ENCODE results near the gene MYO16.
"Not testable (repeated sequence)": the region's sequence is repeated elsewhere in the genome, so short reads cannot be mapped to it uniquely, and the experiment has no call there.

MYO16 gene

DNA sequence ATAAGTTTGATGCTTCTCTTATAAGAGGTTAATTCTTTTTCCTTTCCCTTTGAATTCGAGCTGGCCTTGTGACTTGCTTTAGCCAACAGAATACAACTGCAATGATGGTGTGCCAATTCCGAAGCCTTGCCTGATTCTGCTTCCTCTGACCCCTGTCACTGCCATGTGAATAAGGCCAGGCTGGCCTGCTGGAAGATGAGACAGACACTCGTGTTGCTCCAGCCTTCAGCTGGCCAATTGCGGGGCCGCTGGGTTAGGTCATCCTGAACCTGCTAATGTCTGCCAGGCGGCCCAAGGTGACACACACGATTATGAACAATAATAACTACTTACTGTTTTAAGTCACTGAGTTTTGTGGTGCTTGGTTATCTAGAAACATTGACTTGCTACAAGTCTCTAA lies 352.0 kb downstream of the MYO16 start:
- no peak for DNase-seq (ENCODE audit: low read depth)

DNA sequence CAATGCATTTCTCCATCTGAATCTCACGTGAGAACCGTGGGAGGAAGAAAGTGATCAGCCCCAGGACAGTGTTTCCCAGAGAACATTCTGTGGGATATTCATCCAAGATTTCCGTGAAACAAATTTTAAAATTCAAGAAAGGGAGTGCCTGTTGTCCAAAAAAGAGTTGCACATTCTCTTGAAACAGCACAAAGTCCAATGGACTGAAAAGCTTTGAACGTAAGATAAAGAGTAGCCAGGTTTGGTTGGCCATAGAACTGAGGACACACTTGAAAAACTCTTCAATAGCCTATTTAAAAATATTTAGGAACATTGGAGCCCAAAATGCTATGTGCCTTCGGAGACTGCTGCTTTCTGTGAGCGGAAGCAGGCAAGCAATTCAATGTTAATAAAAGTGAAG lies 353.9 kb downstream of the MYO16 start:
- no peak for DNase-seq (ENCODE audit: low read depth)

DNA sequence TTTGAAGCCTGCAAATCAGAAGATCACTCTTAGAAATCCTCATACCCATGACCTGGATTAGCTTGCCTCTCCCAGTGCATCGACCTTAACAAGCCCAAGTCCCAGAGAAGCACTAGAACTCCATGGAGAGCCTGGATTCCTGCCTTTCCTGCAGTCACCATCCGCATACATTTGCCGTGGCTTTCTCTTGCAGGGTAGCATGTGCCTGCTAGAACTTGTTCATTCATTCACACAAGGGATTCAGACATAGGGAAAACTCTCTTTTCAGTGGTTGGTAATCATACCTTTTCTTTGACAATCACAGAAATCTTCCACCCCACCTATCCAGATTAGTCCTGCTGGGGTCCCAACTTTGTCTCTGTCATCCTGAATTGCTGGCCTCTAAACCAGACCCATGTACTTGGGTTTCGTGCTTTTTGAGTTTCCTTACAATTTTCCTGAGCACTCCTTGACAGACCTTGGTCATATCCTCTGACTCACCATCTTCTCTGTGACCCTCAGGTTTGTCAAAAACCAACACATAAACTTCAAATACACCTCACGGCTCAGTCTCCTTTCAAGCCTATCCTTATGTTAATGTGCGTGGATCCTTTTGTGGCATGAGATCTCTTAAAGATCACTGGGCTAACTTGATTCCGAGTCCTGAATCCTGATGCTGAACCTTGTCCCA lies 355.0 kb downstream of the MYO16 start:
- DNase-seq (ENCODE audit: low read depth): no peak

DNA sequence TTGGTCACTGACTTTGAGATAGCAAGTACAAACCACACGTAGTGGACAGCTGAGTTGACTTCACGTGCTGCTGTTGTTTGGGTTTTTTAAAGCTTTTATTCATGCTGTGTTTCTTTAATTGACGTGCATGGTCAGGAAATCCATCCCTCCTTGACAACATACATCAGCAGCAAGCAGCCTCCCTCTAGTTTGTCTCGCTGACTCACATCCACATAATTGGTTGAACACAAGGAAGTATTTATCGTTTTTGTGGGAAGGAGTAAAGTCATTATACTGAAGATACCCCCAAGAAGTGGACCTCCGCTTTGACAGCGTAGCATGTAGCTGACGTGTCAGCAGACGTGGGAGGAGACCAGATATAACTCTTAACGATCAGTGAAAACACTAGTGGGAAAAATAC lies 355.8 kb downstream of the MYO16 start:
- no peak for DNase-seq (ENCODE audit: low read depth)

DNA sequence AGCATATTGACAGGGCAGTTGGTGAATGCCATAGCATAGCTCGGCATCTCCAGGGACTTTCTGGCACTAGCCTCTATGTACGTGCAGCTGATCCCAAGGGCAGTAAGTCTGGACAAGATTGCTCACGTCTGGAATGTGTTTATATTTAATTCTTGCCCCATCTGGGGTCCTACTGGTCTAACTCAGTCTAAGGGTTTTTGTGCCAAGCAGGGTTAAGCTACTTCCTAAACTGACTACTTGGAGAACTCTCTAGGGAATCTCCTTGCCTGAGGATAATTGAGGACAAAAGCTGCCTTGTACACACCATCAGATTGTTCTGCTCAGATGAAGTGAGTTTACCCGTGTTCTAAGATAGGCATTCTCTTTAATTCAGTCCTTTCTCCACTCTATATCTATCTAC lies 358.1 kb downstream of the MYO16 start:
- peak; percentile 91 for DNase-seq (ENCODE audit: low read depth)

DNA sequence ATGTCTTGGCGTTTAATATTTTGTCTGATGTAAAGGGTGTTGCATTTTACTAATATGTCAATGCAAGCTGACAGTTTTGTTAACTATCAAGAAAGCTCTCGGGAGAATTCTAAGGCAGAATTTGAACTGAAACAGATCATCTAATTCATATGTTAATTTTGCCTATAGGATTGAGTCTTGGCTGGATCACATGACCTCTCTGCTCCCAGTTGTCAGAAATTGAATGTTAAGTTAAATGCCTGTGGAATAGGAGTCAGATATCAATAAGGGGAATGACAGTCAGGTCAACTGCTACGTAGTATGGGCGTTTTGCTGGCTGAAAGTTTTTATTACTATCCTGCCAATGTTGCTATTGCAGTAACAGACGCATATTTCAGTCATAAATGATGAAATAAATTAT lies 358.5 kb downstream of the MYO16 start:
- no peak for DNase-seq (ENCODE audit: low read depth)

DNA sequence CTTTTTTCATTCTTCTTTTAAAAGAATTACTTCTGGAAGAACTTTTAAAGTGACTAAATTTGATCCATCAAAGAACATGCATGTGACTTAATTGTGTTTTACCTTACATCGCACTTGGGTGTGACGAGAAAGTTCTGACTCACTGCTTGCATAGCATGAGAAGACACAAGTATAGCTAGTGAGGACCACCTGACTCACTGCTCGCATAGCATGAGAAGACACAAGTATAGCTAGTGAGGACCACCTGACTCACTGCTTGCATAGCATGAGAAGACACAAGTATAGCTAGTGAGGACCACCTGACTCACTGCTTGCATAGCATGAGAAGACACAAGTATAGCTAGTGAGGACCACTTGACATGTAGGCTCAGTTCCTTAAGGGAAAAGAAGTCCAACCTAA lies 362.0 kb downstream of the MYO16 start:
- not testable (repeated sequence) for DNase-seq (ENCODE audit: low read depth)

DNA sequence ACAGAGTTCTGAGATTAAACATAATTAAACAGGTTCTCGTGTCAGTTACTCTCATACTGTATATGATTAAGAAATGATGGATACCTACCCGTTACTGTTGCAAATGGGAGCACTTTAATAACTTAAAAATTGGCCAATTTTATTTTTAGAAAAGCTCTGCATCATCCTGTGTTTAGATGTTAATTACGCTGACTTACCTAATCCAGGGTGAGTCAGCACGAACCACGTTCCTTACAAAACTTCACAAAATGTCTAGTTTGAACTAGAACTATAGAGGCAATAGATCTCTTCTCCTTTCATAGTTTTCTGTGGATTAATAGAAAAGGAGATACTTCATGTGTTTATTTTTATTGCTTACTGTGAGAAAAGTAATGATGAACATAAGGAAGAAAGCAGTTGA lies 363.9 kb downstream of the MYO16 start:
- peak; percentile 38 for DNase-seq (ENCODE audit: low read depth)

DNA sequence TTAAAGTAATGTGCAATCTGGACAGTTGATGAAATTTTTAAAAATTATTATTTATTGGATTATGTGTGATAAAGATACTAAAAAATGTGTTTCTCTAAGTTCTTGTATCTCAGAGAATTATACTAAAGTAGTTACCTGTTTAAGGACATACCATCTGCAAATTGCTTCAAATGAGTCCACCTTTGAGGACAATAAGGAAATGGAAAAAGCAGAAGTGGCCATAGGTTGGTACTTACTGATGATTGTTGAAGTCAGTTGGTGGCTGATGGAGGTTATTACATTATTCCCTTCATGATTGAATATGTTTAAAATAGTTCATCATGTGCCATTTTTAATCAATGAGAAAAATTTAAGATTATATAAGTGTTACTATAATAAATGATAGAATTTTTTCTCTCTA lies 367.0 kb downstream of the MYO16 start:
- no peak for DNase-seq (ENCODE audit: low read depth)

DNA sequence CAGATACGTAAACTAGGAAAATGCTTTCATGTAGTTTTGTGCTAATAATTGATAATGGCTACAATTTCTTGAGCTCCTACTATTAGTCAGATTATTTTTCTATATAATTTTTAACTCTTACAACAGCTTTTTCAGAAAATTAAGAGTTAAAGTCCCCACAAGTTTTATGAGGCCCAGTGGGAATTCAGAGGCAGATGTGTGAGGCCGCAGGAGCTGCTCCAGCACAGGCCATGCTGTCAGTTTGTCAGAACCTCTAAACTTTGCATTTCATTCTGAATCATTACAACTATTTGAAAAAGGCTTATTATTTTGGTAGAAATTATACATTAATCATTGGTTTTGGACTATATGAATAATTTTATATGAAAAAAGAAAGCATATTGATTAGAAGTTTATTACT lies 370.8 kb downstream of the MYO16 start:
- no peak for DNase-seq (ENCODE audit: low read depth)

DNA sequence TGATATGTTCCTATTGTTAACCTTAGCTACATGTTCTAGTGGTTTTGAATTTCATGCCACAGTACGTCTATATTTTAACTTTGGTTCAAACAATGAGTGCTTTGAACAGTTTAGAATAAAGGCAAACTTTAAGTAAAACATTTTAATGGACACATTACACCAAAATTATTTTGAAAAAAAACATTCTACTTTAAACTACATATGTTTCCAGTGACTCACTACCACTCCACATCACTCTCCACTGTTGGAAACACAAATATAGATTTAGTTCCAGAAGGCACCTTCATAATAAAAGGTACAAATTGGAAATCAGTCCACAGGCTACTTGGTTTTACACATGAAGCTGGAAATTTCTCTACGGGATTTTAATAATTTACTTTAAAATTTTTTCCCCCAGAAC lies 373.5 kb downstream of the MYO16 start:
- no peak for DNase-seq (ENCODE audit: low read depth)

DNA sequence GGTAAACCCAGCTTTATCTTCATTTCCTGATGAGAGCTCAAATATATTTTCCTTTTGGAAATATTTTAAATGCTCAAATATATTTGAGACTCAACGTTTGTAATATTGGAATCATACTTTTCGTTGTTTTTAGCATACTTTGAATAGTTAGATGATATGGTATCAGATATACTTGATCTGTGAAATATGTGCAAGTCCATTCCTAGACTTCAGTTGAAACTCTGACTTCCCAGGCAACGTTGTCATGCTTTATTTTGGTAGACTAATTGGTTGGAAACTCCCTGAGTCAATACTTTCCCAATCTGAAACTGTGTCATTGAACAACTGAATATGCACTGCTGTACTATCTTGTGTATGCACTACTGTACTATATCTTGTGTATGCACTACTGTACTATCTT lies 378.5 kb downstream of the MYO16 start:
- no peak for DNase-seq (ENCODE audit: low read depth)

DNA sequence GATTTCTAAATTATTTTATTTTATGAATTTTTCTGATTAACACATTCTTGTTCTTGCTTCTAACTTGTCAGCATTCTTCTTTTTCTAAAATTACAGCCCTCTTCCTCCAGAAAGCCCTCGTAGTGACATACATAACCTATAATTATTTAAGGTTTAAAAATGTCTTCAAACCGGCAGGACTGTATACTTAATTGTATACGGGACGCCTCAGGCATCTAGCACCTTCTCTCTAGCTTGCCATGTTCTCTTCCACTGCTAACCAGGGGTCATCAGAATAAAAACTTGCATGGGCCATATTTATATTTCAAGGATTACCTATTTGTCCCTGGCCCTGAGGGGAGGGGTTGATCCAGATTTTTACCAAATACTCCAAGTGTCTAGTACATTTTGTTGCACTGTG lies 380.3 kb downstream of the MYO16 start:
- DNase-seq (ENCODE audit: low read depth): no peak

DNA sequence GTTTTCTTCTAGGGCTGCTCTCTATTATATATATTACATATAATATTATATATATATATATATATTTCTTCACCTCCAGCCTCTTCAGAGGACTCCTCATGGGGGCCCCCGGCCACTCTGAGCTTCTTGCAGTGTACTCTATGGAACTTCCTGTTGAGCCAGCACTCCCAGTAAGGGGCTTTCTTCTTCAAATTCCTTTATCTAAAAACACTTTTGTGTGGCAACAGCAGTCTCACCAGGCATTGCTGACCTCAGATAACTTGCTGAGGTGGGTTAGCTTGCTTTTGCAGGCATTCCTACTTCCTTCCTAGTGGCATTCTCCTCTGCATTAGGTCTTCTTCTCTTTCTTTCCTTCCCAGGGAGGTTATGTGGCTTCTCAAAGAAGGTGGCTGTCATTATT lies 381.5 kb downstream of the MYO16 start:
- DNase-seq (ENCODE audit: low read depth): no peak

DNA sequence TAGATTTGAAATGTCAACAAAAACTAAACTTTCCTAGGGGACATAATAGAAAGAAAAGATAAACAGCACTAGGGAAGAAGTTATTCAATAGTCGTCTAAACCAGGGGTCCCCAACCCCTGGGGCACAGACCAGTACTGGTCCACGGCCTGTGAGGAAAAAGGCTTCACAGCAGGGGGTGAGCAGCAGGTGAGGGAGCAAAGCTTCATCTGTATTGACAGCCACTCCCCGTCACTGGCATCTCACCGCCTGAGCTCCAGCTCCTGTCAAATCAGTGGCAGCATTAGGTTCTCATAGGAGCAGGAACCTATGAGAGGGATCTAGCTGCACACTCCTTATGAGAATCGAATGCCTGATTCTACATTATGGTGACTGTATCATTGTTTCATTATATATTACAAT lies 382.7 kb downstream of the MYO16 start:
- DNase-seq (ENCODE audit: low read depth): no peak

DNA sequence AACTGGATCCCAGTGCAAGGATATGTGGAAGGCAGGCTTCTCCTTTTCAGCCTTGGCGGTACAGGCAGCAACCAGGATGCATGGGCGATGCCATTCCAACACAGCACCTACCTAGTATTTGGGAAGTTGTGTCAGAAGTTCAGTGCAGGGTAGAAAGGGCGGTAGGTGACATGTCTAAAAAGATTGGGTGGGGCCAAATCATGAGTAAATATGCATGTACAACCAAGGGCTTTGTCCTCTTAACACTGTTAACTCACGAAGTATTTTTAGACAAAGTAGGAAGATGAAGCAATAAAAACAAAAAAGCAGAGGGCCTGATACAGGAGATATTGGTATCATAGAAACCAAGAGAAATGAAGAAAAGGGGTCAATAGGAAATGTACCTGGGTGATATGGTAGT lies 392.1 kb downstream of the MYO16 start:
- no peak for DNase-seq (ENCODE audit: low read depth)

DNA sequence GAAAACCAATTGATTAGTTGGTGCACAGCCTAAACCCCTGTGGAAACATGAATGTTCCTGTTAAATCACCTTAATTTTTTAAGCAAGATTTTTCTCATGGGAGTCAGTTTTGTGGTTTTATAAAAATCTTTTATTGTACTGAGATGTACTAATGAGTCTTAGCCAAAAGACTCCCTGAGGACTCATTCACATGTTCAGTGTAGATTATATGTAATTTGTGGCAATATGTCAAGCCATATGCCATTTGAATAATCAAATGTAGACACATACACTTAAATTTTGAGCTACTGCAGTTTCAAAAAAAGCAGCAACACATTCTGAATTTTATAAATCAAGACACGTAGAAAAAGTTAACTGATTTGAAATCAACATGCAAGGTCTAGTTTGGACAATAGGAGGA lies 395.2 kb downstream of the MYO16 start:
- no peak for DNase-seq (ENCODE audit: low read depth)

DNA sequence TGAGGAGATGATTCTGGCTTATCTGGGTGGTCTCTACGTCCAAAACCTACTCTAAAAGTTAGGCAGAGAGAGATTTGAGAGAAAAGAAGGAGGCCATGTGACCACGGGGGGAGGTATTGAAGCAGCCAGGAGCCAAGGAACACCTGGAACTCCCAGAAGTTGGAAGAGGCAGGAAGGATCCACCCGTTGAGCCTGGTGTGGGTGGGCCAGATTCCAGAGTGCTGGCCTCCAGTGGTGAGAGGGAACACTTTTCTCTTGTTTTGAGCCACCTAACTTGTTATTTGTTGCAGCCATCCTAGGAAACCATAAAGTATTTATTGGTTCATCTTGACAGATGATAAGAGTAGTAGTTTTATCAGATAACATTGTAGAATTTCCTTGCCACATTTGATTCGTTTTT lies 396.9 kb downstream of the MYO16 start:
- no peak for DNase-seq (ENCODE audit: low read depth)

DNA sequence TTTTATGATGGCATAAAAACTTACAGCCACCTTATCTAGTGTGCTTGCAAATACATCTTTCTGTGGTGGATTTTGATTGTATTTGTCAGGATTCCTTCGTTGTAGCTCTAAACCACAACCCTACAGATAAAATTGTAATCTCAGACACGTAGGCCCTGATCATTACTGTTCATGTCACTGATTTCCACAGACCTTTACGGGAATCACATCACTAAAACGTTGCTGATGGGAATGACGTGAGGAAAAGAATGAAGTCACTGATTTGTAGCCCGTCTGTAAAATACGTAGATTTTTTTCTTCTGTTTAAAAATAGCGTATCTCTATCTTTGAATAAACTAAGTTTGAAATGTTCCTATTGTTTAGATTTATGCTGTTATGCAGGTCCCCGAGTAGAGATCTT lies 399.2 kb downstream of the MYO16 start:
- no peak for DNase-seq (ENCODE audit: low read depth)

DNA sequence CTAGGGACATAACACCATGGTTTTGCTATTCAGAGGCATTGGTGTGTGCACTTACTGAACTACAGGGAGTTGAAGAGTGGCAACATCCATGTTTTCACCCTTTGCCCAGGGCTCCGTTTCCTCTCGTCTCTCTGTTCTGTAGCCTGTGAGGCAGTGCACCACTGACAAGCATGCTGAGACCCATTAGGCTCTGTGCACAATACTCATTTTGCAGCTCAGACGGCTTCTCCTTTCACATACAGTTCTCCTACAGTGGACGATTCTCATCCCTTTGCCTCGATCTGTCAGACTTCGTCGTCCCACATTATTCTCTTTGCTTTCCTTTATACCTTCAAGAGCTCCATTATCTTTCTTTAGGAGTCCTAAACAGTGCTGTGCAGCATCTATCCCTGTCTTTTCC lies 403.7 kb downstream of the MYO16 start:
- no peak for DNase-seq (ENCODE audit: low read depth)

DNA sequence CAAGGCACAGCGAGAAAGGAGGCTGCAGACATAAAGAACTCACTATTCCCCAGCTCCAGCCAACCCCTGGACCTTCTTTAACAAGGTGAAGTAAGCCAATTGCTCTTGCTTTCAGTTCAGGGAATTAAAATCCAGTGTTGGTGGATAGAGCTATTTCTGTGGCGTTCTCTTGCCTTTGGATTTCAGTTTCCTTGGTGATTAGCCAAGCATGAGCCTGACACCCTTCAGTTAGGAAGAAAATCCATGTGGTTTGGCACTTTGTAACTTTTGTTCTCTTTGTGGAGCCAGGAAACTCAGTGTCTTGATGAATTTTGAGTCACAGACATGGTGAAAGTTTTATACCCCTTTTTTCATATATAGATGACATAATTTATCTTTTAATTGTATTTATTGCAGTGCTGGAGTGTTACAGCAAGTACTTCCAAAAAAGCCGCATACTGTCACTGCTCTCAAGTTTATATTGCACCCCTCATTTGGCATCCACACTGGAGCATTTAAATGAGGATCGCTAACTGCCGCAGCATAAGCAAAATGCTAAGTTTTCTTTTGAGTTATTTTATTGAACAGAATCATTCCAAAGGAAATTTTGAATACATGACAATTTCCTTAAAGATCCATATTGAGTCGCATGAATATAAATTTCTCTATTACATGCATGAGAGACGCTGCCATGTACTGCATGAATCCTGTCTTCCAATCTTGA lies 406.8 kb downstream of the MYO16 start:
- DNase-seq (ENCODE audit: low read depth): no peak

DNA sequence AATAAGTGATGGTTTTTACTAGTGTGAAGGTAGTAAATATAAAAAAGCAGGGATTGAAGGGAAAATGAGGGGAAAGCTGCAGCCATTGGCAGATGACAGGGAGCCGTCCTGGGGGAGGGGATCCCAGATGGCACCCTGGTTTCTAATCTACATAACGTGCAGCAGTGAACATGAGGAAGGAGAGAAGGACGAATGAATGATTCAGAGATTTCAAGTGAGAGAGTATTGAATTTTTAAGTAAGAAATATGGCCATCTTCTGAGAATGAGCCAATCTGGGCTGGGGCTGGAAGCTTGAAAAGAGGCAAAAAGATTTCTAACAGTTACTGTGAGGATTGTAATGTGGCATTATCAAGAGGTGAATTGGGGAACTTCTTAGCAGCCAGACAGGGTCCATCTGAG lies 414.2 kb downstream of the MYO16 start:
- DNase-seq (ENCODE audit: low read depth): no peak

DNA sequence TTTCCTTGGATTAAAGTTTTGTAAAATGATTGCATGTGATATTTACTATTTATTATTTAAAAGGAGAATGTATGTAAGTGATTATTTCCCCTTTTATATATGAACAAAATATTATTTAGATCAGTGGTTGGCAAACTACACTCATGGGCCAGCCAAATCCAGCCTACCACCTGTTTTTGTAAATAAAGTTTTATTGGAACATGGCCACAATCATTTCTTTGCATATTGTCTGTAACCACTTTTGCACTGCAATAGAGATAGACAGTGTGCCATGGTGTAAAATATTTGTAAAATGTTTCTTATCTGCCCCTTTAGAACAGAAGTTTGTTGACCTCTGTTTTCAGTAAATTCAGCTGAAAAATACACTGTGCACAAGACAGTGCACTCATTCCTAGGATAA lies 426.4 kb downstream of the MYO16 start:
- no peak for DNase-seq (ENCODE audit: low read depth)

DNA sequence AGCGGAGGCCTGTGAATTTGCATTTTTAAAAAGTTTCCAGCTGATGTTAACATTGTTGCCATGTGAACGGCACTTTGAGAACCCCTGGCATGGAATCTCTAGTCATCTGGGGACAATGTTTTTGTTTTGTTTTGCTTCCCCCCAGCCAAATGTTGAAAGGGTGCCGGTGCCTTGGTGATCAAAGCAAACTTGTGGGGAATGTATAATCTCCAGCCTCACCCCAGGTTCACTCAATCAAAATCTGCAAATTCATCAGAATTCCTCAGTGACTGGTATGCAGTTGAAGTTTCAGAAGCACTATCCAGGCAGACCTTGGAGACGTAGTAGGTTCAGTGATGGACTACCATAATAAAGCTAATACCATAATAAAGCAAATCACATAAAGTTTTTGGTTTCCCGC lies 428.7 kb downstream of the MYO16 start:
- DNase-seq (ENCODE audit: low read depth): no peak

Measured in fibroblast of gingiva (primary cell).